ENCODE results near the gene TTC28. TPM values are rescaled to one million over a fixed set of nuclear protein-coding genes. Genes with fewer than 3 reads are reported as not detected.

Gene TTC28
- total and polyA plus RNA-seq, 10 of the 15 experiments (the other 5 are each of a cell fraction or from before 2014, with no cell fraction given): 0.15 to 8.4 (median 1.4) TPM

DNA sequence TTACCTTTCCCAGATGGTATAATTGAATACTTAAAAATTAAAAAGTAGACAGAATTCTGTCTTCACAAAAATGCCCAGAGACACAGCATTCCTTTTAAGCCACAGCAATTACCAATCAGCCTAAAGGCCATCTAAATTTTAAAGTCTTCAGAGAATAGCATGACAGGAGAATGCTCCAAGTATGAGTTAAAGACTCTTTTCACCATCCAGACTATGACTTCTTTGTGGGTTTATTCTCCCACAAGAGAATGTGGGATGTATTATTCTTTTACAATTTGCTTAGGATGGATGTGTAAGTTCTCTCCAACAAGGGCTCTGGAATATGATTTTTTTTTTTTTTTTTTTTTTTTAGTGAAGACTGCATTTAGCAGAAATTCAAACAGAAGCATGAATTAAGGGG is 249.9 kb downstream of the TTC28 start (continued):
- TF ChIP-seq, protein P1, sequence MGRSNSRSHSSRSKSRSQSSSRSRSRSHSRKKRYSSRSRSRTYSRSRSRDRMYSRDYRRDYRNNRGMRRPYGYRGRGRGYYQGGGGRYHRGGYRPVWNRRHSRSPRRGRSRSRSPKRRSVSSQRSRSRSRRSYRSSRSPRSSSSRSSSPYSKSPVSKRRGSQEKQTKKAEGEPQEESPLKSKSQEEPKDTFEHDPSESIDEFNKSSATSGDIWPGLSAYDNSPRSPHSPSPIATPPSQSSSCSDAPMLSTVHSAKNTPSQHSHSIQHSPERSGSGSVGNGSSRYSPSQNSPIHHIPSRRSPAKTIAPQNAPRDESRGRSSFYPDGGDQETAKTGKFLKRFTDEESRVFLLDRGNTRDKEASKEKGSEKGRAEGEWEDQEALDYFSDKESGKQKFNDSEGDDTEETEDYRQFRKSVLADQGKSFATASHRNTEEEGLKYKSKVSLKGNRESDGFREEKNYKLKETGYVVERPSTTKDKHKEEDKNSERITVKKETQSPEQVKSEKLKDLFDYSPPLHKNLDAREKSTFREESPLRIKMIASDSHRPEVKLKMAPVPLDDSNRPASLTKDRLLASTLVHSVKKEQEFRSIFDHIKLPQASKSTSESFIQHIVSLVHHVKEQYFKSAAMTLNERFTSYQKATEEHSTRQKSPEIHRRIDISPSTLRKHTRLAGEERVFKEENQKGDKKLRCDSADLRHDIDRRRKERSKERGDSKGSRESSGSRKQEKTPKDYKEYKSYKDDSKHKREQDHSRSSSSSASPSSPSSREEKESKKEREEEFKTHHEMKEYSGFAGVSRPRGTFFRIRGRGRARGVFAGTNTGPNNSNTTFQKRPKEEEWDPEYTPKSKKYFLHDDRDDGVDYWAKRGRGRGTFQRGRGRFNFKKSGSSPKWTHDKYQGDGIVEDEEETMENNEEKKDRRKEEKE (IDR thresholded peaks at IDR 0.05): no peak
- TF ChIP-seq ZNF24 (IDR thresholded peaks at IDR 0.05) (no peak), EZH2 (IDR thresholded peaks at IDR 0.05; ENCODE audit: borderline replicate concordance, control insufficient read depth, low read depth, low read length) (no peak), POLR2AphosphoS2 (IDR thresholded peaks at IDR 0.05; ENCODE audit: low read depth, low read length) (no peak), NR2F1 (conservative IDR thresholded peaks at IDR 0.05) (no peak), SIX5 (IDR thresholded peaks at IDR 0.05; ENCODE audit: low read depth, low read length, severe bottlenecking) (no peak)
- TF ChIP-seq, protein P2, sequence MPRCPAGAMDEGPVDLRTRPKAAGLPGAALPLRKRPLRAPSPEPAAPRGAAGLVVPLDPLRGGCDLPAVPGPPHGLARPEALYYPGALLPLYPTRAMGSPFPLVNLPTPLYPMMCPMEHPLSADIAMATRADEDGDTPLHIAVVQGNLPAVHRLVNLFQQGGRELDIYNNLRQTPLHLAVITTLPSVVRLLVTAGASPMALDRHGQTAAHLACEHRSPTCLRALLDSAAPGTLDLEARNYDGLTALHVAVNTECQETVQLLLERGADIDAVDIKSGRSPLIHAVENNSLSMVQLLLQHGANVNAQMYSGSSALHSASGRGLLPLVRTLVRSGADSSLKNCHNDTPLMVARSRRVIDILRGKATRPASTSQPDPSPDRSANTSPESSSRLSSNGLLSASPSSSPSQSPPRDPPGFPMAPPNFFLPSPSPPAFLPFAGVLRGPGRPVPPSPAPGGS (IDR thresholded peaks at IDR 0.05; ENCODE audit: borderline replicate concordance, insufficient read depth, low read depth, low read length, poor library complexity, severe bottlenecking): no peak
- TF ChIP-seq, protein P3, sequence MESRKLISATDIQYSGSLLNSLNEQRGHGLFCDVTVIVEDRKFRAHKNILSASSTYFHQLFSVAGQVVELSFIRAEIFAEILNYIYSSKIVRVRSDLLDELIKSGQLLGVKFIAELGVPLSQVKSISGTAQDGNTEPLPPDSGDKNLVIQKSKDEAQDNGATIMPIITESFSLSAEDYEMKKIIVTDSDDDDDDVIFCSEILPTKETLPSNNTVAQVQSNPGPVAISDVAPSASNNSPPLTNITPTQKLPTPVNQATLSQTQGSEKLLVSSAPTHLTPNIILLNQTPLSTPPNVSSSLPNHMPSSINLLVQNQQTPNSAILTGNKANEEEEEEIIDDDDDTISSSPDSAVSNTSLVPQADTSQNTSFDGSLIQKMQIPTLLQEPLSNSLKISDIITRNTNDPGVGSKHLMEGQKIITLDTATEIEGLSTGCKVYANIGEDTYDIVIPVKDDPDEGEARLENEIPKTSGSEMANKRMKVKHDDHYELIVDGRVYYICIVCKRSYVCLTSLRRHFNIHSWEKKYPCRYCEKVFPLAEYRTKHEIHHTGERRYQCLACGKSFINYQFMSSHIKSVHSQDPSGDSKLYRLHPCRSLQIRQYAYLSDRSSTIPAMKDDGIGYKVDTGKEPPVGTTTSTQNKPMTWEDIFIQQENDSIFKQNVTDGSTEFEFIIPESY (IDR thresholded peaks at IDR 0.05): no peak

Data from GM12878 (cell line).